Left forelimb (tissue), 1 donor: ENCODE measurements around the gene LMO7.
"Not testable (repeated sequence)": the region's sequence is repeated elsewhere in the genome, so short reads cannot be mapped to it uniquely, and the experiment has no call there.

ENCODE experiments used
- DNase-seq: peaks from one replicate; pipeline ENCODE4 v3.0.0-alpha.2; 2018; ENCODE audit warnings: low spot score

LMO7 gene

DNA sequence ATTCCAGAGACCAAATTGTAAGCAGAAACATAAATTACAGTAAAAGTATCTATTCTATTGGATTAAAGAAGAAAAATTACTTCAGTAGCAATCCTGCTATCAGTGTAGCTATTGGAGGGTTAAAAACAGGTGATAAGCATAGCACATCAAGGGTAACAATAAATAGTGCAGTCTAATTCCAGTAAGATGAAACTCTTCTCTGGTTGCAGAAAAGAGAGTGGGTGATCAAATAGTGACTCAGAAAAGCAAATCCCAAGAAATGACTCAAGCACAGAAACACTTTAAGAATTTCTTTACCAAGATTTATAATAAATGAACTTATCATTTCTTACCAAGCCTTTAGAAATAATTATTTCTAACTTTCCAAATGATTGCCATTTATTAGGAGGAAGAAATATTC, 135.7 kb downstream of the LMO7 start:
- DNase-seq = no peak

GRCh38 chr13:75774176-75774575, 138.0 kb downstream of the LMO7 start:
- DNase-seq = no peak

DNA sequence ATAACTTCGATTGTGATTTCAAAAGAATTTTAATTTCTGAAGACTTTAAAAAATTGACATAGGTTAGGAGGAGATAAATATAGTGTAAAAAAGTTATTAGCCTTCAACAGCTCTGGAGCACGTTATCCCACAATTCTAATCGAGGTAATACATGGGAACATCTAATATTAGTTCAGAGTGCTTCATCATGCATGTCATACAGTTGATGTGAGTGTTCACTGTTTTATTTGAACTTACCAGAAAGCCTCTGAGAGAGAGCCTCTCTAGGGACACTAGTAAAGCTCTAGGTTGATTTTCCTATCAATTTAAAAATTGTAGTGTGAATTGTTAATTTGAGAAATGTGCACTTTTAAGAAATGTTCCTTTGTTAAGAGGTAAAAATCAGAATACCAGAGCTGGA, 140.4 kb downstream of the LMO7 start:
- no peak for DNase-seq

GRCh38 chr13:75779393-75779792, 143.3 kb downstream of the LMO7 start:
- DNase-seq = no peak

DNA sequence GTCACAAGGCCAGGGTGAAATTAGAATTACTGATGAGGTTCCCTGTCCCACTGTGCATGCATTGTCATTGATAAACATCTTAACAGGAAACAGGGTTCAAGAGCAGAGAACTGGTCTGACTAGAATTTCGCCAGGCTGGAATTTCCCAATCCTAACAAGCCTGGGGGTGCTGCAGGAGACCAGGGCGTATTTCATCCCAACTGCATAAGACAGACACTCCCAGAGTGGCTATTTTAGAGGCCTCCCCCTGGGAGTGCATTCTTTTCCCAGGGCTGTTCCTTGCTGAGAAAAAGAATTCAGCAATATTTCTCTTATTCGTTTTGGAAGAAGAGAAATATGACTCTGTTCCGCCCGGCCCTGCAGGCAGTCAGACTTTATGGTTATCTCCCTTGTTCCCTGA, 144.0 kb downstream of the LMO7 start:
- not testable (repeated sequence) for DNase-seq

DNA sequence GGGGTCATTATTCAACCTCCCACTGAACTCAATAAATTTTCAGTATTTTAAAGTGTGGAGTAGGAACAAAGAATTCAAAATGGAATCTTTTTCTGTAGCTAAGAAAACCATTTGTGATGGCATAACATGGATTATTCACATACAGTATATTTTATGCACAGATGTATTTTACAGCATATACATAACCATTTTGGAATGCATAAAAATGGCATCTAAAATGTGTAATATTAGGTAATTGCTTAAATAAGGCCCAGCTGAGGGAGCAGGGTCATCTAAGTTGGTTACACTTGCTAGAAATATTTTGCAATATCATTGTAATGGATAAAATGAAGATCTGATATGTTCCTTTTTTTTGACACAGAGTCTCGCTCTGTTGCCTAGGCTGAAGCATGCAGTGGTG, 146.9 kb downstream of the LMO7 start:
- DNase-seq = no peak

GRCh38 chr13:75784003-75784402, 147.9 kb downstream of the LMO7 start:
- DNase-seq = no peak

DNA sequence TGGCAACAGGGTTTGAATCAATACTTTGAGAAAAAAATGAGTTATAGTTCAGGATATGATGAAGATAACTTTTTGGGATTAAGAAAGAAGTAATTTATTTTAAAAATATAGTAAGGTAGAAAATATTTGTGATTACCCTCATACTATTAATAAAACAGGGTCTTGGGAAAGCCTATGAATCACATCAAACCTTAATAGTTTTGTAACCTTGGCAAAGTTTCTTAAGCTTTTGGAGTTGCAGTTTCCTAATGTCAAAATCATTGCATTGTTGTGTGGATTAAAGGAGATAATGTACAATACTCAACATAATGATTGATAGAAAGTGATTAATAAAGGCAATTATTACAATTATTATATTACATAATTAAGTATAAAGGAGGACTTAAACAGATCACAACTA, 149.0 kb downstream of the LMO7 start:
- DNase-seq = no peak

DNA sequence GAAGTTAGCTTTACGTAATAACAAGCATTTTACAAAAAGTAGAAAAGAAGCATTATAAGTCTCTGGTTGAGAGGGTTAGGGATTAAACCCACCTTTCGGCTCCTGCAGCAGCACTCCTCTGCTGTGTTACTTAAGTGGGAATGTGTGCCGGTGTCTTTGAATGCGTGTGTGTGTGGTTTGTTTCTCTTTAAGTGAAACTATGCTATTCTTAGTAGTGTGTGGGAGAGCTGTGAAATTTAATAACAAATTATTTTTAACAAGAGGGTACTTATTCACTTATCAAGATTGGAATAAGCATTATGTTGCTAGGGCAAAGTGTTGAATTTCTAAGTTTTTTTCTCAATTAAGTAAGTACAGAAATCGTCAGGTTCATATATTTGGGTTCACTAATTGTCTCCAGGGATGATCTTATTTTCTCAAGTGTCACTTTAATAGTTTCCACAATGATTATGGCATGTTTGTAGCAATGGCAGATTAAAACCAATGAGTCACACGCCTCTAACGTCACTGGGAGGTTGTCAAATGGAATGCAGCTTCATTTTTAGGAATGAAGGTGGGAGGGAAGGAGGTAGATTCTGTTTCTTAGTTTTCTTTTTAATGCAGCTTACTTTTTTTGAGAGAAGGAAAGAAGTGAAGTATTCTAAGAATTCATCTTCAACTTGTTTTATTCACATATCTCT, 151.3 kb downstream of the LMO7 start:
- no peak for DNase-seq

DNA sequence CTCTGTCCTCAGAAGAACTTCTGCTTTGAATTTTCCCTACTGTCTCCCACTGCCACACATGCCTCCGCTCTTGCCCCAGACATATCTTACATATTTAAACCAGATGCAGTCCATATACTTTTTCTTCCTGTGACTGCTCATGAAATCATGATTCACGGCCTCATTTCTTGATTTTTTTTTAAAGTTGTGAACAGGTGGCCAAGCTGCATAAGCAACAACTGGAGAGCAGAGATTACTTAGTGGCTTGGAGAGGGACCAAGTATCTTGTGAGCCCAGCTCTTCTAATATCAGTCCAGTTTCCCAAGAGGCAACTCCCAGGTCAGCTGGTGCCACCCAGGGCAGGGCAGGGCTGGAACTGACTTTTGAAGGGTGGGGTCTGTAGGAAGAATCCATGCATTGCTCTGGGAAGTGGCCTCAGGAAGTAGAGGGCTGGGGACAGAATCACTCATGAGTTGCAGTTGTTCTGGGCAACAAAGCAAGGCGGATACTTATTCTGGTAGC, 152.4 kb downstream of the LMO7 start:
- DNase-seq = peak; percentile 66

DNA sequence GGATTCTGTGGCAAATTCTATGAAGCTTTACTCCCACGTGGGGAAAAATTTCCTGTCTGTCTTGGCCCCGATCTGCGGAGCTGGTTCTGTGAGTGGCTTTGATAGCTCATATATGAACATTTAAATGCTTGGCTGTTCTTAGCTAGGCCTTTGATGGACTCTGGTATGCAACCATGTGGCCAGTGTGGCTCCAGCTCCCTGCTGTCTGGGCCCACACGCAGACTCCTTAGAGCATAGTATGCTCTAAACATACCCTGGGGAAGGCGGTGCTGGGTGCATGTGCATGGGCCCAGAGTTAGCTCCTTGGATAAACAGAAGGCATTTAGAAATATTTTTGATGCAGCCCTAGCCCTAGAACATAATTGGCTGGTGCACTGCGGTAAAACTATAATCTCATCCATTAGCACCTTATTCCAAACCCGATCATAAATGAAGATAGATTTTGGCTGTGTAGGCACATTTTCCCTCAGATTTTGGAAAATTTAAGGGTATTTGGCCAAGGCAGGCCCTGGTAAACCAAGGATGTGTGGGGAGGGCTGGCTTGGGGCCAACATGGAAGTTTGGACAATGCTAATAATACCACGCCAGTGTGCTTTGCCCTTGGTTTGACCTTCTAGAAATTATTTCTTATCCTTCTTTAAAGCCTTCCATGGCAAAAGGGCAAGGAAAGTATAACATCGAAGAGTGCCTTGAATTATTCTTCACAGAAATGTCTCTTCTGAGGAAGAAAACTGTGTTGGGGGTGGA, 153.5 kb downstream of the LMO7 start:
- no peak for DNase-seq

GRCh38 chr13:75790198-75790970, 154.3 kb downstream of the LMO7 start:
- no peak for DNase-seq

DNA sequence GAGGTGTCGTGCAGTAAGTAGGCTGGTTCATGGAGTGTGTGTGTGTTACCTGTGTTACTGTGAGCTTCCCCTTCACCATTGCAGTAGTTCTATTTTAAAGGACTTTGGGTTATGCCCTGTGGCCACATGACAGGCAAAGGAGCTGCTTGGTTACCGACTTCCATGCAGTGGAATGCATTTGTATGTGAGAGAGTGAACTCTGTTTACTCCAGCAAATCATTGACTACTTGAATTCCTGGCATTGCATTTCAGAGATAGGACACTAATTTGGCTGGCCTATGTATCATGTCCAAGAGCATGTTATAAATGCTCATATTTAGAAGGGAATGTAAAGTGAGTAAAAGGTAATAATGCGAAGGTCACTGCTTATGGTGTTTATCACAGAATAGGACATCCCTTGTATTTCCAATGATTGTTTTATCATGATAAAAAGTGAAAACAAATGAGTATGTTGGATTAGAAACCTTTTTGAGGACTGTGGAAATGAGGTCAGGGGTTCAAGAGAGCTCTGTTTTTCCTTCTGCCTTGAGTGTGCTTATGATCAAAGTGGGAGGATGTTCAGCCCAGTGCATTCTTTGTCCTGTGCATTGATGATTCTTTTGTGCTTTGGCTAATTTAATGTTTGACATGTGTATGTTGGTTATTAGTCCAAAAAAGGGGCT, 156.5 kb downstream of the LMO7 start:
- DNase-seq = no peak

- not testable (repeated sequence) for DNase-seq
These were observed 157.0 kb downstream of the LMO7 start for GRCh38 chr13:75793188-75793567.

DNA sequence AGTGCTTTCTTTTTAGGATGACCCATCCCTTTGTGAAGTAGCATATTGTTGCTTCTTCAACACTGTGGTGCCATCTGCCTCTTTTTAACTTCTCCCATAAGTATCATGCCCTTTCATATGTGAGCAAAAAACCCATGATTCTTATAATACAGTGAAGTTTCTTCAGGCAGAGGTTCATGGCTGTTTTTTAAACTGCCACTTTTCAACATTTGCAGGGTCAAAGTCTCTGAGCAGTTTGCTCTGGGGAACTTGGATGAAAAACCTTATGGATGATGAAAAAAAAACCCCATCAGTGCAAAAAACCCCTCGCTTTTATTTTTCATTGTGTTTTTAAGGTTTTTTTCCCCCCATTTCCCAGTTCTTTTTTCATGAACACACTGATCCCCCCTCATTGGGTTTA, 158.5 kb downstream of the LMO7 start:
- no peak for DNase-seq

- no peak for DNase-seq
These were observed 159.1 kb downstream of the LMO7 start for GRCh38 chr13:75795274-75795673.

- no peak for DNase-seq
These were observed 160.7 kb downstream of the LMO7 start for GRCh38 chr13:75796825-75797224.

DNA sequence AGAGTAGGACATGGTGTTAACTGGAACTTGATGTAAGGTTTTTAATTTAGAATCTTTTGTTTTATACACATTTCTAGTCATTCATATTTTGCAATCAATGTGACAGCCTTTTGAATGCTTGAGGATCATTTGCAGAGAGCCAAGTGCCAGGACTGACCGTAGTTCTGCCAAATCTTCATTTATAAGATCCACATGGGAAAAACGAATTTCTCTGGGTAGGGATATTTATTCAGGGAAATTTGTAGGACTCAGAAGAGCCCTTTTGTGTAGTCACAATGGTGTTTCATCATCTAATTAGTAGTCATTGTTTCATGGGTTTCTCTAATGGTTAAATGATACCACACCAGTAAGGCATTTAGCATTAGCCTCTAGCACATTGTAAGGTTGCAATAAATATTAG, 161.1 kb downstream of the LMO7 start:
- DNase-seq = no peak

GRCh38 chr13:75797719-75798118, 161.6 kb downstream of the LMO7 start:
- DNase-seq = no peak

DNA sequence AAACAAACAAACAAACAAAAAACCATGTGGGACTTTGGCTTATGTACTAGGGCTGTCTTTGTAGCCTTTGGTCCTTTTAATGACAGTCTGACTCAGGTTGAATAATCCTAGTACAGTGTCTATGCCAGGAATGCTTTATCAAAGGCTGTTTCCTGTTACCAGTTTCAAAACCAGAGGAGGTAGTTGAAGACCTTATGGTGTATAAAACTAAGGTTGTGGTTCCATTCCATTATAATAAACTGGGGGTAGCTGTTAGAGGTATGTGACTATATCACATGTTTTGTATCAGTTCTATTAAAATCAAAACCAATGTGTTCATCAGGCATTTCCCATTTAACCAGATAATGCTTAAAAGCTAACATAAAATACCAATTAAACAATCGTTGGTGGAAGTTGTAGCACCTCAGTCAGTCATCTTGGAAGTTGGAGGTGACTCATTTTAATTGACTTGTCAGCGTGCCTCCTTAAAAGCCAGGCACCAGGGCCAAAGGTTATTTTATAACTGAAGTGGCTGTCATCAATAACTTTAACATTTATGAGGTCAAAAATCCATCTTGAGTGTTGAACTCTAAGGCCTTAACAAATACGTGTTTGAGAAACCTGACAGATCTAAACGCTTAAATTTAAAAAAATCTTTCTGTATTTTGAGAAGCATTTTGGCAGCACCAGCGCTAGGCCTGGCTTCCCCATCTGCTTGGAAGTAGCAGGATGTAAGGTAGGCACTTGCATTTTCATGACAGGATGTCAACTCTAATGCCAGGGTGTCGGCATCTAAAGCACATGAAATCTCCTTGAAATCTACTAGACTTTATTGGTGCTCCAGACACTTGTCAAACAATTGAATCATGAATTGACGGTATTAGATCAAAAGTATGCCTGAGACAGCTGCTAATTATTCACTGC, 162.5 kb downstream of the LMO7 start:
- no peak for DNase-seq

DNA sequence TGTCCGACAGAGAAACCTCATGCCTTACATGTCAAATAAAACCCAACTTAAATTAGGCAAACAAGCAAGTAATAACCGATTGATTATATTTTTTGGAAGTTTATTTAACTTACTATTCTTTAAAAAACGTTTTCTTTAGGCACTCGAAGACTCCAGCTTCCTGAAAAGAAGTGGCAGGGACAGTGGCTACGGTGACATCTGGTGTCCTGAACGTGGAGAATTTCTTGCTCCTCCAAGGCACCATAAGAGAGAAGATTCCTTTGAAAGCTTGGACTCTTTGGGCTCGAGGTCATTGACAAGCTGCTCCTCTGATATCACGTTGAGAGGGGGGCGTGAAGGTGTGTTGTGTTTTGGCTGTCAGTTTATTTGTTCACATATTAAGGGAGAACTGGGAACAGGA, 164.4 kb downstream of the LMO7 start:
- no peak for DNase-seq
